Neural progenitor cell (in vitro differentiated cells): ENCODE measurements around the gene ANO10. TPM values are rescaled to one million over a fixed set of nuclear protein-coding genes. Genes with fewer than 3 reads are reported as not detected.
A peak's percentile ranks its signal among the peaks of the same experiment; 100 is the strongest.
"Not testable (repeated sequence)": the region's sequence is repeated elsewhere in the genome, so short reads cannot be mapped to it uniquely, and the experiment has no call there.

Source experiments
- DNase-seq: peaks from one replicate; pipeline ENCODE4 v3.0.0-alpha.2; 2016; ENCODE audit warnings: low spot score
- H2AFZ ChIP-seq: fragments of 200-600 bp; sonication (generic); replicated peaks from 2 replicates; pipeline ENCODE4 v1.6.1; 2016; ENCODE audit warnings: antibody characterized with exemption
- H3F3A ChIP-seq: fragments of 200-600 bp; sonication (generic); 2 replicates; pipeline ENCODE4 v1.6.1; 2016; ENCODE audit warnings: antibody characterized with exemption, low read depth
- H3K27ac ChIP-seq: fragments of 200-600 bp; sonication (generic); 2 replicates; pipeline ENCODE4 v1.5.1; 2016; ENCODE audit warnings: mild to moderate bottlenecking
- H3K27me3 ChIP-seq: fragments of 200-600 bp; sonication (generic); 2 replicates; pipeline ENCODE4 v1.6.1; 2016; ENCODE audit warnings: mild to moderate bottlenecking, moderate library complexity
- H3K36me3 ChIP-seq: fragments of 200-600 bp; sonication (generic); 2 replicates; pipeline ENCODE4 v1.5.1; 2016
- H3K4me1 ChIP-seq: fragments of 200-600 bp; sonication (generic); 2 replicates; pipeline ENCODE4 v1.6.1; 2016; ENCODE audit warnings: mixed run types
- H3K4me2 ChIP-seq: fragments of 200-600 bp; sonication (generic); 2 replicates; pipeline ENCODE4 v1.6.1; 2016
- H3K4me3 ChIP-seq: fragments of 200-600 bp; sonication (generic); 2 replicates; pipeline ENCODE4 v1.5.1; 2016
- H3K79me2 ChIP-seq: fragments of 200-600 bp; sonication (generic); 2 replicates; pipeline ENCODE4 v1.6.1; 2016; ENCODE audit warnings: low read depth
- H3K9ac ChIP-seq: fragments of 200-600 bp; sonication (generic); 2 replicates; pipeline ENCODE4 v1.6.1; 2016
- H3K9me3 ChIP-seq: fragments of 200-600 bp; sonication (generic); 2 replicates; pipeline ENCODE4 v1.5.1; 2016; ENCODE audit warnings: low read depth
- H4K20me1 ChIP-seq: fragments of 200-600 bp; sonication (generic); 2 replicates; pipeline ENCODE4 v1.6.1; 2016; ENCODE audit warnings: low read depth
- H3K27ac Mint-ChIP-seq: 3 replicates; pipeline ENCODE4 v1.8.0; 2021; ENCODE audit warnings: mixed read lengths
- H3K27me3 Mint-ChIP-seq: 2 replicates; pipeline ENCODE4 v1.8.0; 2022; ENCODE audit warnings: low read depth, mild to moderate bottlenecking, inconsistent platforms, moderate library complexity, mixed read lengths; ENCODE audit not compliant: insufficient read depth
- H3K36me3 Mint-ChIP-seq: 3 replicates; pipeline ENCODE4 v1.8.0; 2021; ENCODE audit warnings: mixed read lengths
- H3K4me1 Mint-ChIP-seq: 3 replicates; pipeline ENCODE4 v1.8.0; 2021; ENCODE audit warnings: mixed read lengths
- H3K4me3 Mint-ChIP-seq: 3 replicates; pipeline ENCODE4 v1.8.0; 2021; ENCODE audit warnings: mild to moderate bottlenecking, moderate library complexity, mixed read lengths
- H3K9me3 Mint-ChIP-seq: 3 replicates; pipeline ENCODE4 v1.8.0; 2020; ENCODE audit warnings: mixed read lengths
- CTCF ChIP-seq: fragments of 200-600 bp; sonication (generic); IDR thresholded peaks from 2 replicates; pipeline ENCODE4 v1.5.1; 2017; ENCODE audit warnings: antibody characterized with exemption, mild to moderate bottlenecking
- EZH2 ChIP-seq: fragments of 200-600 bp; sonication (generic); IDR thresholded peaks from 2 replicates; pipeline ENCODE4 v1.6.1; 2017; ENCODE audit warnings: antibody characterized with exemption, mild to moderate bottlenecking, moderate library complexity
- EZH2phosphoT487 ChIP-seq: fragments of 200-600 bp; sonication (generic); IDR thresholded peaks from 2 replicates; pipeline ENCODE4 v1.6.1; 2017; ENCODE audit warnings: antibody characterized with exemption
- total RNA-seq: library from RNA; depleted of rRNA; stranded (reverse); fragments of >200 nt; gene quantifications from 2 replicates; pipeline ENCODE4 v1.2.3, GENCODE V29; 2015; ENCODE audit warnings: low replicate concordance

The ANO10 gene
- total RNA-seq: 32.5 and 44.4 TPM in 2 replicates

GRCh38 chr3:43621656-43622432 lies at the start of gene ANO10:
Gene ANO10, minus strand, starts transcription at chr3:43622011. Its CDS starts 16,159 bp downstream, at chr3:43605852.
- H3K4me3 ChIP-seq: peak within 1 kb of the TSS; percentile 89
- peak within 1 kb of the TSS; percentile 80 for H3K9ac ChIP-seq
- peaks cover 16% of the 10 kb centered on the region for H4K20me1 ChIP-seq
- peaks cover 18% of the 10 kb centered on the region for H3K4me1 ChIP-seq
- no peaks in the 10 kb centered on the region for H3K27me3 ChIP-seq
- peak within 1 kb of the TSS; percentile 84 for H2AFZ ChIP-seq
- H3K27ac Mint-ChIP-seq: peak within 1 kb of the TSS; percentile 86
- H3K79me2 ChIP-seq: peaks cover 26% of the 10 kb centered on the region
- H3K27me3 Mint-ChIP-seq: peaks cover 10% of the 10 kb centered on the region
- peak within 1 kb of the TSS; percentile 91 for H3K27ac ChIP-seq
- peak; percentile 99 for DNase-seq
- peak within 1 kb of the TSS; percentile 97 for H3K4me3 Mint-ChIP-seq
- H3K4me2 ChIP-seq: peak within 1 kb of the TSS; percentile 77
- no peaks in the 10 kb centered on the region for H3K9me3 ChIP-seq
- H3K36me3 ChIP-seq: no peaks in the 10 kb centered on the region
- no peaks in the 10 kb centered on the region for H3K9me3 Mint-ChIP-seq
- H3F3A ChIP-seq: peaks cover 22% of the 10 kb centered on the region
- H3K4me1 Mint-ChIP-seq: peaks cover 32% of the 10 kb centered on the region
- no peak for TF ChIP-seq EZH2
- no peak for TF ChIP-seq EZH2phosphoT487
- no peak for TF ChIP-seq CTCF
- no peaks in the 10 kb centered on the region for H3K36me3 Mint-ChIP-seq

- no peaks in the 10 kb centered on the region for H3F3A ChIP-seq
- no peak overlapping the region for H3K4me2 ChIP-seq
- no peak overlapping the region for H3K9ac ChIP-seq
- no peak for DNase-seq
- no peaks in the 10 kb centered on the region for H3K27me3 ChIP-seq
- H3K4me3 ChIP-seq: no peak overlapping the region
- TF ChIP-seq EZH2phosphoT487 (no peak), CTCF (no peak), EZH2 (no peak)
- Mint-ChIP-seq H3K27me3 (no peaks in the 10 kb centered on the region), H3K27ac (no peak overlapping the region), H3K4me3 (no peak overlapping the region), H3K9me3 (no peaks in the 10 kb centered on the region), H3K4me1 (peaks cover 3% of the 10 kb centered on the region), H3K36me3 (no peaks in the 10 kb centered on the region)
- H3K9me3 ChIP-seq: no peaks in the 10 kb centered on the region
- H3K27ac ChIP-seq: no peak overlapping the region
- peaks cover 9% of the 10 kb centered on the region for H3K4me1 ChIP-seq
- H3K36me3 ChIP-seq: no peaks in the 10 kb centered on the region
- H4K20me1 ChIP-seq: no peaks in the 10 kb centered on the region
- no peaks in the 10 kb centered on the region for H3K79me2 ChIP-seq
- no peak overlapping the region for H2AFZ ChIP-seq
Observed at GRCh38 chr3:43670635-43671522, 49.1 kb upstream of the ANO10 start.

- not testable (repeated sequence) for H3K4me3 Mint-ChIP-seq, H3K27ac Mint-ChIP-seq, H3K4me1 ChIP-seq, H3K79me2 ChIP-seq, H2AFZ ChIP-seq, H3K9ac ChIP-seq, H3K4me3 ChIP-seq, H3K27me3 ChIP-seq, H3K4me1 Mint-ChIP-seq, H3K27me3 Mint-ChIP-seq, DNase-seq, H4K20me1 ChIP-seq, H3F3A ChIP-seq, H3K9me3 ChIP-seq, H3K4me2 ChIP-seq, H3K36me3 Mint-ChIP-seq, H3K27ac ChIP-seq, H3K36me3 ChIP-seq
- H3K9me3 Mint-ChIP-seq: peaks cover 20% of the 10 kb centered on the region
Observed at GRCh38 chr3:43665011-43665410, 43.2 kb upstream of the ANO10 start.

GRCh38 chr3:43661376-43661775 lies 39.6 kb upstream of the ANO10 start:
- H4K20me1 ChIP-seq, H3K36me3 Mint-ChIP-seq, H3K9me3 ChIP-seq, H3K27me3 ChIP-seq, H3K27me3 Mint-ChIP-seq, H3K36me3 ChIP-seq, DNase-seq, H3K4me3 ChIP-seq, H3K79me2 ChIP-seq, H3K27ac ChIP-seq, H3K9ac ChIP-seq, H3K27ac Mint-ChIP-seq, H3F3A ChIP-seq, H3K4me2 ChIP-seq, H3K4me1 Mint-ChIP-seq, H2AFZ ChIP-seq, H3K4me3 Mint-ChIP-seq, H3K4me1 ChIP-seq: not testable (repeated sequence)
- H3K9me3 Mint-ChIP-seq: peaks cover 20% of the 10 kb centered on the region
